Skin epidermis (tissue), 12 donors: Measurements from ENCODE around the gene EIF4G3.
A peak's percentile ranks its signal among the peaks of the same experiment; 100 is the strongest.

Source experiments
- H3K27ac ChIP-seq, 21 experiments: fragments of 200-600 bp; sonication (generic) in 11 of 21; one replicate each; pipeline ENCODE4 v1.5.0; 2020; ENCODE audit warnings: mild to moderate bottlenecking in 3 of 21, inconsistent platforms in 2 of 21, moderate library complexity in 2 of 21
- H3K4me3 ChIP-seq, 7 experiments: fragments of 200-600 bp; sonication (generic) in 2 of 7; one replicate each; pipeline ENCODE4 v1.5.0; 2020; ENCODE audit warnings: inconsistent platforms in 2 of 7, mild to moderate bottlenecking in 2 of 7, moderate library complexity in 1 of 7

EIF4G3 gene

GRCh38 chr1:20980051-20980450 is 196.6 kb downstream of the EIF4G3 start:
- H3K4me3 ChIP-seq = no peak overlapping the region
- no peak overlapping the region for H3K27ac ChIP-seq

DNA sequence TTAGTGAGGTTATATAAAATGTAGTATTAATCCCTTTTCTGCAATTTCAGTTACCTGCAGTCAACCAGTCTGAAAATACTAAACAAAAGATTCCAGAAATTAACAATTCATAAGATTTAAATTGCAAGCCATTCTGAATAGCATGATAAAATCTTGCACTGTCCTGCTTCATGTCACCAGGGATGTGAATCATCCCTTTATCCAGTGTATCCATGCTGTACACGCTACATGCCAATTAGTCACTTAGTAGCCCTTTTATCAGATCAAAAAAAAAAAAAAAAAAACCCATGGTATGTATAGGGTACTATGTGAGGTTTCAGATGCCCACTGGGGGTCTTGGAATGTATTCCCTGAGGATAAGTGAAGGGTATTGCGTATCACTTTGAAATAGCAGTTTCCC is 198.3 kb downstream of the EIF4G3 start:
- Histone ChIP-seq H3K4me3 (no peak overlapping the region), H3K27ac (no peak overlapping the region)

DNA sequence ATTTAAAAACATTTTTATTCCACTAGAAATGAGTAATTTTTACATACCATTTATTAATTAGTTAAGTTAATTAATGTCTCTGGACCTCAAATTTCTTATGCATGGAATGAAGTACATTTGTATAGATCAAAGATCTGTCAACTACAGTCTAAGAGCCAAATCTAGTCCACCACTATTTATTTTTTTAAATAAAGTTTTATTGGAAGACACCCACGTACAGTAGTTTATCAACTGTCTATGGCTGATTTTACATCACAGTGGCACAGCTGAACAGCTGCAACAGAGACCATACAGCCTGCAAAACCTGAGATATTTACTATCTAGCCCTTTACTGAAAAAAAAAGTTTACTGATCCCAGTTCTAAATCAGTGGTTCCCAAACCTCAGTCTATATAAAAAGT is 201.0 kb downstream of the EIF4G3 start:
- no peak overlapping the region for H3K27ac ChIP-seq
- no peak overlapping the region for H3K4me3 ChIP-seq

GRCh38 chr1:20974951-20975350 is 201.7 kb downstream of the EIF4G3 start:
- Histone ChIP-seq H3K27ac (no peak overlapping the region), H3K4me3 (no peak overlapping the region)

DNA sequence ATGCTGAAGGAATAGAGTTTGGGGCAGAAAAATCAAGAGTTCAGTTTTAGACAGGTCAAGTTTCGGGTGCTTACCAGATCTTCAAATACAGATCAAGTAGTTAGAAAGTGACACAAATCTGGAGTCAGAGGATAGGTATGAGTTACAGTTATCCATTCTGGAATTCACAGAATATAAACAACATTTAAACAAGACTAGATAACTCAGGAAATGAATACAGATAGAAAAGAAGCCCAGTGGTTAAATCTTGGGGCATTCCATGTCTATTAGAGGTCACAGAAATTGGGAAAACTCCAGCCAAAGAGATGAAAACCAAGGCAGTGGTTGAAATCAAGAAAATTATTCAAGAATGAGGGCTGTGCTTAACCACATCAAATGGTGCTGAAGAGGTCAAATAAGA is 202.6 kb downstream of the EIF4G3 start:
- no peak overlapping the region for H3K4me3 ChIP-seq

DNA sequence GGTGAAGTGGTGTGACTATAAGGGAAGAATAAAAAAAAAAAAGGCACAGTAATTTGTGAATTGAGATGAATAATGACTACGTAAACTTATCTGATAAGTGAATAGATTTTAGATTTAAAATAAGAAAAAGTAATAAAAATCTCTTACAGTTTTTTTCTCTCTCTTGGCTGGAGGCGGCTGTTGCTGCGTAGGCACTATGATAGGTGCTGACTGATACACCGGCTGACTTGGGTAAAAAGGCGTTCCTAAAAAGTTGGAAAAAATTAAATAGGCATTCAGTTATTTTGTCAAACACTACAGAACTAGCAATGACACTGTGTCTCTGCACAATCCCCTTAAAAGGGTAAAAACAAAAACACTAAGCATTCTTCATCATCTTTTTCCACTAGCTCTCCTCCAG is 203.8 kb downstream of the EIF4G3 start:
- H3K27ac ChIP-seq = no peak overlapping the region
- H3K4me3 ChIP-seq = no peak overlapping the region

More for the DNA sequence above, 202.6 kb downstream of the EIF4G3 start:
- peak overlapping the region in 1 of 21 experiments; percentile 26 for H3K27ac ChIP-seq

GRCh38 chr1:20964540-20965484 is 211.9 kb downstream of the EIF4G3 start:
- Histone ChIP-seq H3K27ac (peak overlapping the region in 1 of 21 experiments; percentile 16), H3K4me3 (no peak overlapping the region)

DNA sequence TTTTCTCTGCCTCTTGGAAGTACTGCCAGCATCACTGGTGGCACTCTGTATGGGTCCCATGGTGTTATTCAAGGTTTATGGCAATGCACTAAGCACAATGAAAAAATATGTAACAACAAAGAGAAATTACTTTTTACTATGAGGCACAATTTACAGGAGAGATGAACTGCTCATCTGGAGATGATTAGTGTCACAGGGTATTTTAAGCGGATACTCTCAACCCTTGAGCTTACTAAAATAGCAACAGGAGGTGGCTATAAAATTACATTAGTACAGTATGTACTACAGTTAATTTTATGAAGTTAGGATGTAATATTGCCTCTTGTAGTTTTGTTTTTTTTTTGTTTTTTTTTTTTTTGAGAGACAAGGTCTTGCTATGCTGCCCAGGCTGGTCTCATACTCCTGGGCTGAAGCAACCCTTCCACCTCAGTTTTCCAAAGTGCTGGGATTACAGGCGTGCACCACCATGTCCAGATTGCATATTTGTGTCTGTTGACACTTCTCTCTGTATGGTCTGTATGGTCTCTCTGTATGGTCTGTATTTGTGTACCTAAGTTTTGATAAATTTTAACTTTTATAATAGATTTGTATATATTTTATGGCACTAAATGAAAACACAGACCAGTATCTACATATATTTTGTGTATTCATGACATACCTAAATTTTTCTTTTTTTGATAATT is 214.0 kb downstream of the EIF4G3 start:
- Histone ChIP-seq H3K4me3 (no peak overlapping the region), H3K27ac (no peak overlapping the region)

- Histone ChIP-seq H3K27ac (no peak overlapping the region), H3K4me3 (no peak overlapping the region)
Measured at GRCh38 chr1:20958430-20958829, 218.3 kb downstream of the EIF4G3 start.

GRCh38 chr1:20956272-20956671 is 220.4 kb downstream of the EIF4G3 start:
- H3K27ac ChIP-seq = no peak overlapping the region
- H3K4me3 ChIP-seq = no peak overlapping the region

- H3K4me3 ChIP-seq = no peak overlapping the region
Measured at GRCh38 chr1:20950679-20951078, 226.0 kb downstream of the EIF4G3 start.

DNA sequence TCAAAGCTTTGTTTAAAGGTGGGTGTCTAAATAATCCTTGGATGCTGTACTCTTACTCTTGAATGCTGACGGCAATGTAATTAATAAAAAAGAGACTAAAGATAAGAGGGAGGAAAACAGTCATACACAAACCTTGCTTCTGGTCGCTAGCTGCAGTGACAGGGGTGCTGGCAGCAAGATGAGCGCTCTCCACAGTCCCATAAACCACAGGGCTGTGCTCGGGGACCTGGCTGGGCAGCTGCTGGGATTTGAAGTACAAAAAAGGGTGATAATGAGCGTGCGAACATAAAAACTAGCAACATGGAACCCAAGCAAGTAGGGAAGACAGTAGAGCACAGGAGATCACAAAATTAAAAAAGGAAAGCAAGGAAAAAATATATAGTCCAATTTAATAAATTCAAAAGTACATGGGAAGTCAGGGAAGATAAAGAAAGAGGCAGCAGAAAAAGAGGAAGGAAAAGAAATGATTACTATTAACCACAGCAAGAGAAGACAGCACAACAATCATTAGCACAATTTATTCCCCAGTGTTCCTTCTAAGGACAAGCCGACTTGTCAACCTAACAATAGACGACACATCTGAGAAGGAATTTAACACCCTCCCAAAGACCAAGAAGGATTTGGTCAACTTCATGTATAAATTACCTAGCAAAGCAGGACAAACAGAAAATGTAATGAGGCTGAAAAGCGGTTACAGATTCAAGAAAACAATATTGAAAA is 226.7 kb downstream of the EIF4G3 start:
- Histone ChIP-seq H3K4me3 (no peak overlapping the region), H3K27ac (no peak overlapping the region)

More at GRCh38 chr1:20950679-20951078, 226.0 kb downstream of the EIF4G3 start:
- H3K27ac ChIP-seq = no peak overlapping the region

DNA sequence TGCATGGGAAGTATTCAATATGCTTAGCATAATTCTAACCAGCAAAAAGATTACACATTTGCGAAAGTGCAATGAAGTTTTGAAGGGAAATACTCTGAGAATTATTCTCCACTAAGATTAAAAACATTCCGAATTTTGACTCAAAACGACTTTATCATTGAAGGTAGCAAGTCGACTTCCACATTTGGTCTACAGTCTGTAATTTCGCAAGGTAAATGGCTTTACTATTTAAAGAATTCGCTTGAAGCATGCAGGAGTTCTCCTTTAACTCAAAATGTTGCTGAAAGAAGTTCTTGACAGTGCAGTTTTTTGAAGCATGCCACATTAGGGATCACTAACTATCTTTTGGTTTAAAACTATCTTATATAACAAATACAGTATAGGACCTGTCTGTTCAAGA is 228.6 kb downstream of the EIF4G3 start:
- Histone ChIP-seq H3K4me3 (no peak overlapping the region), H3K27ac (no peak overlapping the region)

DNA sequence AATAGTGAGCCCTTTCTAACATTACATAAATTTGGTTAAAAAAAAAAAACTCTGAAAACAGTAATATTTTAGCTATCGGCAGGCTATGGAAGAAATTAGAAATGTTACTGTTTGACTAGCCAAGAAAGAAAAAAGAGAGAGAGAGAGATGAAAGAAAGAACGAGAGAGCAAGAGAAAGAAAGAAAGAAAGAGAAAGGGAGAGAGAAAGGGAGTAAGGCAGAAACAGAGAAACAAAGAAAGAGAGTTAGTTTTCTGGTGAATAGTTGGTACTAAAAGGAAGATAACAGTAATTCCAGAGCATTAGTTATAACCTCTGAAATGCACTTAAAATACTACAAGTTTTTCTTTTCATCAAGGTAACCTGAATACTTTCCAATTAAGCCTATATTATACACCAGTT is 229.3 kb downstream of the EIF4G3 start:
- no peak overlapping the region for H3K27ac ChIP-seq
- H3K4me3 ChIP-seq = no peak overlapping the region

DNA sequence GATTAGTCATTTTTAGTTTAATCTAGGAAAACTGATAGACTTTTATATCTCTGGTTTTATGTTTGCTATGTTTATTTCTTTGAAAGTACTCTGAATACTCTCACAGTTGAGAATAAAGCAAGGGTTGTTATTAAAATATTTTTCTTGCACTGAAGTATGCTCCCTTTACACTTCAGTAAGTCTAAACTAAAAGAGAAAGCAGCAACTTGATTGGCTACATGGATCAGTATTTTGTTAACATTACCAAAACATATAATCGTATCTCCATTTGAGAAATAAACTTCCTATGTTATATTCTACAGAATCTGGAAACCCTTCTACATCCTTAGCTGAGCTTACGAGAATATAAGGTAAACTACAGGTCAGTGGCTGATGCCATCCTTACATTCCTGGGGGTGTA is 240.1 kb downstream of the EIF4G3 start:
- no peak overlapping the region for H3K27ac ChIP-seq
- no peak overlapping the region for H3K4me3 ChIP-seq

- no peak overlapping the region for H3K4me3 ChIP-seq
- H3K27ac ChIP-seq = no peak overlapping the region
Measured at GRCh38 chr1:20936216-20936615, 240.5 kb downstream of the EIF4G3 start.

DNA sequence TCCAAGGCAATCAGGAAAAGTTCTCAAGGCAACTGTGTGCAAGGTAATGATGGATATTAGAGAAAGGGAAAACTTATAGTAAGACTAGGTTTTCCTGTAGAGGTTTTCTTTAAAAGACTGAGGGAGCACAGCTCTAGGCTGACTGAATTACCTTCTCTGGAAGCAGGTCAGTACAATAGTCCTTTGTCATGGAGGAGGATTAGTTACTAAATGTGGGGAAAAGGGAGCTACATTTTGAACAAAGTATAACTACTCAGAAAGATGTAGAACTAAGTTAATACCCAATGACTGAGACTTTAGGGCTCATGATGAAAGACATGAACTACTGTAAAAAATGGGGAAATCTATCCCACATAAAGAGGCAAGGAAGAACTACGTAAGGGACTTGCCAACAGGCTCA is 241.0 kb downstream of the EIF4G3 start:
- no peak overlapping the region for H3K4me3 ChIP-seq
- no peak overlapping the region for H3K27ac ChIP-seq

DNA sequence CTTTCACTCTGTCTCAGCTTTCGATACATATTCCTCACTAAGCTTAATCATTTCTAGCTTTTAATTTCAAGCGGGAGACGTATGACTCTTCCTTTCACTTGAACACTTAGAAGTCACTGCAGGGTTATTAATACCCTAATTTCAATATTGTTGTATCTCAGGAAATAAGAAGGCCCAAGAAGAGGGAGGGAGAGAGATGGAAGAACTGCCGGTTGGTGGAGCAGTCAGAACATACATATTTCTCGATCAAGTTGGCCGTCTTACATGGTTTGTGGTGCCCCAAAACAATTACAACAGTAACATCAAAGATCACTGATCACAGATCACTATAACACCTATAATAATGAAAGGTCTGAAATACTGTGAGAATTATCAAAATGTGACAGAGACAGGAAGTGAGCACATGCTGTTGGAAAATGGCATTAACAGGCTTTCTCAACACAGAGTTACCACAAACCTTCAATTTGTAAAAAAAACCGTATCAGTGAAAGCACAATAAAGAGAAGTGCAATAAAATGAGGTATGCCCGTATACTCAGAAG is 244.2 kb downstream of the EIF4G3 start:
- H3K27ac ChIP-seq = peak overlapping the region in 2 of 21 experiments; percentile 35 to 44
- no peak overlapping the region for H3K4me3 ChIP-seq

GRCh38 chr1:20931930-20932436 is 244.7 kb downstream of the EIF4G3 start:
- Histone ChIP-seq H3K4me3 (no peak overlapping the region), H3K27ac (peak overlapping the region in 2 of 21 experiments; percentile 35 to 44)

DNA sequence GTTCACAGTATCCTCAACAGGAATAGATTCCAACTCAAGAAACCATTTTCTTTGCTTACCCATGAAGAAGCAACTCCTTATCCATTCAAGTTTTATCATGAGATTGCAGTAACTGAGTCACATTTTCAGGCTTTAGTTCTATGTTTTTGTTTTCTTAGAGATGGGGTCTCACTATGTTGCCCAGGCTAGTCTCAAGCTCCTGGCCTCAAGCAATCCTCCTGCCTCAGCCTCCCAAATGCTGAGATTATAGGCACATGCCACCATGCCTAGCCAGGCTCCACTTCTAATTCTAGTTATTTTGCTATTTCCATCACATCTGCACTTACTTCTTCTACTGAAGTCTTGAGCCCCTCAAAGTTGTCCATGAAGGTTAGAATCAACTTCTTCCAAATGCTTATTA is 246.3 kb downstream of the EIF4G3 start:
- Histone ChIP-seq H3K27ac (no peak overlapping the region), H3K4me3 (no peak overlapping the region)
